ENCODE measurements around the gene GIT1.
A peak's percentile ranks its signal among the peaks of the same experiment; 100 is the strongest.

GIT1 gene

DNA sequence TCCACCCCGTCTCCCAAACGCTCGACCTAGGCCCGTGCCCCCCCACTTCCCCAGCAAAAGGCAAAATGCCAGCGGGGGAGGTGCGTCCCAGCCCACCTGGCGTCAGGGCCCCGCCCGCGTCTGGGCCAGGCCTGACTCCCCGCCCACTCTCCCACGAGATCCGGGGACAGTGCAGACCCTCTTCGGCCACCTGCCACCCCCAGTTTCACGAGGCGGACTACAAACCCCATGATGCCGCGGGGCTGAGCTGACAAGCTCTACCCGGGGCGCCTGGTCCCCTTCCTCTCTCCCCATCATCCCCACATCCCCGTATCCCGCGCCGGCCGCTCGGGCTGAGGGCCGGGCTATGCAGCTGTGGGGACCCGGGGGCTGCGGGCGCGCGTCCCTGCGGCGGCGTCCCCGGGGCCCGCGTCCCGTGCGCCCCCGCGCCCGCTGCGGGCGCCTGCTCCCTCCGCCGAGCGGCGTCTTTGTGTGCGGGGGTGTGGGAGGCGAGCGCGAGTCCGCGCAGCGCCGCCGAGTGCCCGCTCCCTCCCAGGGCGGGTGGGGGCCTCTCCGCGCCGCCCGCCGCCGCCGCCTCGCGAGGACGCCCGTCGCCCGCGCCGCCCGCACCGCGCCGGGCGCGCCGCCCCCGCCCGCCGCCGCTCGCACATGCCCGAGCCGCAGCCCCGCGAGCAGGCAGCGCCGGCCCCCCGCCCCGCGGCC lies 3.6 kb upstream of the GIT1 start, which contains the start of gene ANKRD13B:
ANKRD13B (plus strand) TSS at position 283 of the 702 bp plus-strand sequence. CDS start 490 bp downstream, outside the sequence.
- DNase-seq, result no peak

DNA sequence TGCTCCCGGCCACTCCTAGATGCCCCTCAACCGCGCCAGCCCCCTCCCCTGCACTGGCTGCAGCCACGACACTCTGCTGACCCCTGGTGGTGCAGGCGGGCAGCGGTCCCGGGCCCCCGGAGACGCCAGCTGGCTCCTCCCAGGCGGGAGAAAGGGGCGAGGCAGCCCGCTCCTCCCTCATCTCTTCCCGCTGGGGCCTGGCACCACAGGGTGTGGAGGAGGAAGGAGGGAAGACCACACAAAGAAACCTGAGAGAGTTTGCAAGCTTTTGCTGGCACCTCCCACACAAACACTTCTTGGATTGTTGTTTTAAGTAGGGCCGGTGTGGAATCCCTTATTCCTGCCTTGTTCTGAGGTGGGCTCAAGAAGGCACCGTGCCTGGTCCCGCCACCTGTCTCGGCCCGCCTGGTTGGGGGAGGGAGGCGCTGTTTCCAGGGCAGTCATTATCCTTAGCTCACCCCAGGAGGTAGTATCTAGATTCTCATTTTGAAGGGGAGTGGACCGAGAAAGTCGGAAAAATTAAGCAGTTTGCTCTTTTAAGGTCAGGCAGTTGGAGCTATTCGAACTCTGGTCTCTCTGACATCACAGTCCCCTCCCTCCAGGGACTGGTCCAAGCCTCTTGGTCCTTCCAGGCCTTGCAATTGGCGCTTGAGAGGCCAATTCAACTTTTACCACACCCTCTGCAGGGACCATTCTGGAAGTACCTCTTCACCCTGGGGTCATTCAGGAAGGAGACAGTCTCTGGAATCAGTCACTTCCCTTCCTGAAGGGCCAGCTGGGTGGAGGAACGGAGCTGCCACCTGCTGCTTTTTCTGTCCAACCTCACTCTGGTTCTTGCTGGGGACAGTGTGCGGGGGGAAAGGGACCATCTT lies 2.5 kb upstream of the GIT1 start:
- peak; percentile 80 for DNase-seq

DNA sequence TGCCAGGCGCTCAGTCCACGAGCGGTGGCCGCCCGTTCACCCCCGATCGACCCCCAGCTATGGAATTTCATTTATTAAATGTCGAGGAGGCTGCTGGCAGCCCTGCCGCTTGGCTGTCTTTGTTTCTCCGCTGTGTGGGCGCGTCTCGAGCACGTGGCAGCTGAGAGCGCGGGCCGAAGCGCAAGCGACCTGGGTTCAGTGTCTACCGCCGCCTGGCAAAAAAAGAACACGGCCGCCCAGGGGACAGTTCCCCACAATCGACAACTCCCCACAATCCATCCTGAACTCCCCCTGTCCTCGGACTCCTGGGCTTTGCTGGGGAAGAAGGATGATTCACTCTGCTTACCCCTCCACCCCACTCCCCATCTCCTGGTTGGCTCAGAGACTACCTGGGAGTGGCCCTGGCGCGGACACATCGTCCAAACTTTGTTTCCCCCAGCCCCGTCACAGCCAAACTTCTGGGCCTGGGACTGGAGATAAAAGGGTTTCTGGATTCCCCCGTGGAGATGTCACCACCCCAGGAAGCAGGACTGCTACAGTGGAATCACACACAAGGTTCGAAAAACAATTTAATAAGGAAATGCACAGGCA lies 1.8 kb upstream of the GIT1 start:
- DNase-seq, result peak; percentile 81

DNA sequence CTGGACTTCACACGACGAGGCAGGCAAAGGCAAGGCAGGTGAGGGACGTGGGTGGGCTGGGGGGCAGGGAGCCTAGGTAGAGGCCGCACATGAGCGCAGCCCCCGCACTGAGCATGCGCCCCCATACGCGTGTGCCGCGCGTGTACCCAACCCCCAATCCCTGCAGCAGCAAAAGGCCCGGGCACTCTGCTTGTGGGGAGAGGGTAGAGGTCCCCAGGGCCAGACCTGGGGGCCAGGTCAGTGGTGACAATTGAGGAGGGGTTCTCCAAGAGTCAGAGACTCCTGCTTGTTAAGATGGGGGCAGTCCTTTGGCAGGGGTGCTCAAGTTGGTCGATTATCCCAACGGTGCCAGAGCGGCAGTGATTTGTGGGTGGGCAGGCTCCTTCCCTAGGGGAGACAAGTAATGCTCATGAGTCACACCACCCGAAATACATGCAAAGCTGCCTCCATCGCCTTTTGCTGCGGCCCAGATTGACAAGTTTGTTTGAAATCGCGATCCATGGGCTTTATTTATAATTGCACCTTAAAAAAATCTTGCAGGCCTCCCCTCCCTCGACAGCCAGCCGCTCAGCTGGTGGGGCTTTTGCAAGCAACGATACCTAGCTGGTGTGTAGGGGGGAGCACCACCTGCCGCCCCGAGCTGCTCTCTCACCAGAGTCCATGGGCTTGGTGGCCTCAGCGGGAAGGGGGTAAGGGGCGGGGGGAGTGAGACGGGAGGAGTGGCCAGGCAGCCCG lies 1.1 kb upstream of the GIT1 start:
- DNase-seq, result peak; percentile 72

DNA sequence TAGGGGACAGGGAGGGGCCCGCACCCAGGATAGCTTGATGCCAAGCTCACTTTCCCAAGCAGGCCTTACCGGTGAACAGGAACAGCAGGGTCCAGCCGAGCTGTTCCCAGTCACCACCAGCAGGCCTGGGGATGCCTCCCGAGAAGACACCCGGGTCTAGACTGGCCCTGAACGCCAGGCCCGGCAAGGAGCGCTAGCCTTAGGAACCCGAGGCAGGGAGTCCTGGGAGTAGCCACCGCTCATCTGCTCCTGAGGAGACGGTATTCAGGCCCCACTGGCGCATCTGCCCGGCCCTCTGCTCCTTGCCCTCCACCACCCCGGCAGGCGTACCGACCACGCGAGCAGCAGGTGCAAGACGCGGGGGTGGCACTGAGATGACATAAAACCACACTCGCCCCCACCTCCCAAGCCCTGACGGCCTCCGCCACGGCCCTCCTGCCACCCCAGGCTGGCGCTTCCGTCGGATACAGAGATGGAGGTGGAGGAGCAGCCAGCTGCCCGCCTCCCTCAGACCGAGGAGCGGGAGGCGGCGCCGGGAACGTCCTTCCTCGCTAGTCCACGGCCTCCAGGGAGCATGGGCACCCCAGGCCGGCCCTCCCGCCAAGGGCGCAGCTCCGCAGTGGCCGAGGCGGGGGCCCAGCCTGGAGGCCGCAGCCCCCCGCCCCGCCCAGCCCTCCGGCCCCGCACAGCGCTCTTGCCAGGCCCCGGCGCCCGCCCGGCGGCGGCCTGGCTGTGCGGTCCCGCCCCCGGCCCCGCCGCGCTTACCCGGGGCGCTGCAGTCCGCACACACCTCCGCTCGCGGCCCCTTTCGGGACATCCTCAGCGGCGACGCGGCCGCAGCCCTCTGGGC lies 661 bp downstream of the GIT1 start:
- DNase-seq, result no peak

DNA sequence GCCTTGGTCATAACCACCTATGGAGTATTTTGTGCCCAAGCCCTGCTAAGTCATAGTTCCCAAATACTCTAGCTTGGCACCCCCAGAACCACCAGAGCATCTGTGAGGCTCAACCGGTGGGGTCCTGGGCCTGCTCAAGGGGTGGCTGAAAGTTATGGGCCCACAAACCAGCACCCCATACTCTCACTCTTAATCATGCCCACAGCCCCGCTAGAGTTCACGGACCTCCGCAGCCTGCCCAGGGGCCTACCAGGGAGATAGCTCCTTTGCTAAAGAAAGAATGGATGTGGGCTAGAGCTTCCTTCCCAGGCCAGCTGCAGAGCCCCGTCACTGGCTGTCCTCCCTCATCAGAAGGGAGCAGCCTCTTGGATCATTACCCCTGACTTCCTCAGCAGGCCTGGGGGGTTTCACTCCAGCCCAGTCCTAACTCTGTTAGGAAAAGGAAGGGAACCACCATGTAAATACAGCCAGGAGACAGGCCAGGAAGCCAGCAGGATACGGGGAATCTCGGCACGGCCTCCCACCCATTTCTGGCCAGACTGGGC lies 1.4 kb downstream of the GIT1 start:
- DNase-seq, result no peak

DNA sequence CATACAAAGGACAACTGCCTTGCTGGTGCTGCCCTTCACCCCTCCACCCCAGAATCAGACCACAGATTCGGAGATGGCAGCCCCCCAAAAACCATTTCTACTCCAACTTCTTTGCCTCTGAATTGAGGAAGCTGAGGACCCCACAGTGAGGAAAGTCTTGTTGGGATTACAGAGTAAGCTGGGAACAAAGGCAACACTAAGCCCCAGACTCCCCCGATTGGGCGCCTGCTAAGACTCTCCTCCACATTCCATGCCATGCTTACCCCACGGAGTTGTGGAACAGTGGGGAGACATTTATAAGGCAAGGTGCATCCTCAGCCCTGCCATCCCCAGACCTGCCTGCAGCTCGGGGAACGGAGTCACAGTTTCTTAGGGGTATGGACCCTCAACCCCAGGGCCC lies 1.9 kb downstream of the GIT1 start:
- DNase-seq, result no peak

DNA sequence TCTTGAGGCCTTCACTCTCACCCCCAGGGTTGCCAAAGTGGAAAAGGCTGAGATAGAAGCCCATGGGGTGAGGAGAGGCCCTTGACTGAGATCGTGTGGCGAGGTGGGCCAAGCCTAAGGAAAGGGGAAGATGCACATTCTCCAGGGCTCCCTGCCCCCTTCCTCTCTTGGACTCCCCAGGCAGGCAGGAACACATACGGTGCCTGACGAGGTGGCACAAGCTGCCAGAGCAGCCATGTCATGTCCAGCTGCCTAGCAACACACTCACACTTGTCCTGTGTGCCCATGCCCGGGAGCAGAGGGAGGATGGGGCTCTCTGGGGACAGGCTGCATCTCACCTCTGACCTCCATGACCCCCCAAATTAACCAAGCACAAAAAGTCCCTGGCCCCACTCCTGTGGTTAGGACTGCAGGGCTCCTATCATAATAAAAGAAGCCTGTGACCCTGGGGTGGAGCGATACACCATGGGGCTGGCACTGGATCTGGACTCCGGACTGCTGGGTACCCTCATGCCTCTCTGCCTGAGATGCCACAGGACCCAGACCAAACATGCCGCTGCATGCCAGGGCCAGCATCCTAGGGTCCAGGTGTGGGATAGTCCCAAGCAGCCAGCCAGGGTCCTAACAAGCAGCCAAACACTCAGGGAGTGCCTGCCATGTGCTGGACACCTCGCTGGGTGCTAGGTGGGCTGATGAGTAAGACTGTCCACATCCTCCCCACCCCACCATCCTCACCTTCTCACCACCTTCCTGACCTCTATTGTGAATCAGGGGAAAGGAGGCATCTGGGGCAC lies 2.6 kb downstream of the GIT1 start:
- no peak for DNase-seq

DNA sequence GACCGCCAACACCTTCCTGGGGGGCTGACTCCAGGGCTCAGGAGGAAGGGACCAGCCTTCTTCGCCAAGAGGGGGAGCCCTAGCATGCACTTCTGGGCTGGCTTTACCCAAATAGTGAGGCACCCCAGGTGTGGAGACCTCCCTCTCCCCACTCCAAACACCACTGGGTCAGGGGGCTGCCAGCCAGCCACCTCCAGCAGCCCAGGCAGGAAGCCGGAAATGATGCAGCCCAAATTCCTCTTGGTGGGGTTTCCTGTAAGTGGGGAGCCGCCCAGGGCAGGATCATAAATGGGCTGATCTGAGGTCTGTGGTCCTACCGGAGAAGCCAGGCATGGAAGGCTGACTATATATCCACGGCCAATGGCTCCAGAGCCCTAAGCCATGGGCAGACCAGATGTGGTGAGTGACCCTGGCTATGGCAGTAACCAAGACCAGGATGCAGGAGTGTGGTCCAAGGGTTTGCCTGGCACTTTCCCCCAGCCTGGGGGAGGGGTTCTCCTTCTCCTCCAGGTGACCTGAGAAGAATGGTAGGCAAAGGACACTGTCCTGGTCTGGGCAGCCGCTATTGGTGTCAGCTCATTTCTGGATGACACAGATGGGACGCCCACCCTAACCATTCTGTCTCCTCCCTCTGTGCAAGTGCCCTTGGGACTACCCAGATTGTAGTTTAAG lies 4.2 kb downstream of the GIT1 start:
- DNase-seq, result peak; percentile 24

DNA sequence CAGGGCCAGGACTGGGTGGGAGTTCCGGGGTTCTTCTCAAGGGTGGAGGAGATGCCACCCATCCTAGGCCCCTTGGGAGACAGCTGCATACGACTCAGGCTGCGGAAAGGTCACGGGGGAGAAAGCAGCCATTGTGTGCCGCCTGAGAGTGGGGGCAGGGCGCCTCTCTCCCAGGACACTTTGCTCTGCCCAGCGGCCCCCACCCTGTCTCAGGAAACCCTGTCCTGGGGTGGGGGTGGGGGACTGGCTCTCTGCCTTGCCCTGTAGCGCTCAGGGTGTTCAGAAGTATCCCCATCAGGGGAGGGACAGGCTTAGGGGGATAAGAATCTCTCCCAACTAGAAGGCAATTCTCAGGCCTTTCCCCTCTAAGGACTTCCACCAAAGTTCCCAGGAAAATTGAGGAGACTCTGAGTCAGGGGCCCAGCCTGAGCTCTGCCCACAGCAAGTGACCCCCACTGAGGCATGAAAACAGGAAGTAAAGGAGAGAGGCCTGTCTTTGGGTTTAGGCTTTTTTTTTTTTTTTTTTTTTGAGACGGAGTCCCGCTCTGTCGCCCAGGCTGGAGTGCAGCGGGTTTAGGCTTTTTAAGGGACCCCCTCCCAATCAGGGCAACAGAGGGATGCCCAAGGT lies 4.9 kb downstream of the GIT1 start:
- DNase-seq, result no peak

DNA sequence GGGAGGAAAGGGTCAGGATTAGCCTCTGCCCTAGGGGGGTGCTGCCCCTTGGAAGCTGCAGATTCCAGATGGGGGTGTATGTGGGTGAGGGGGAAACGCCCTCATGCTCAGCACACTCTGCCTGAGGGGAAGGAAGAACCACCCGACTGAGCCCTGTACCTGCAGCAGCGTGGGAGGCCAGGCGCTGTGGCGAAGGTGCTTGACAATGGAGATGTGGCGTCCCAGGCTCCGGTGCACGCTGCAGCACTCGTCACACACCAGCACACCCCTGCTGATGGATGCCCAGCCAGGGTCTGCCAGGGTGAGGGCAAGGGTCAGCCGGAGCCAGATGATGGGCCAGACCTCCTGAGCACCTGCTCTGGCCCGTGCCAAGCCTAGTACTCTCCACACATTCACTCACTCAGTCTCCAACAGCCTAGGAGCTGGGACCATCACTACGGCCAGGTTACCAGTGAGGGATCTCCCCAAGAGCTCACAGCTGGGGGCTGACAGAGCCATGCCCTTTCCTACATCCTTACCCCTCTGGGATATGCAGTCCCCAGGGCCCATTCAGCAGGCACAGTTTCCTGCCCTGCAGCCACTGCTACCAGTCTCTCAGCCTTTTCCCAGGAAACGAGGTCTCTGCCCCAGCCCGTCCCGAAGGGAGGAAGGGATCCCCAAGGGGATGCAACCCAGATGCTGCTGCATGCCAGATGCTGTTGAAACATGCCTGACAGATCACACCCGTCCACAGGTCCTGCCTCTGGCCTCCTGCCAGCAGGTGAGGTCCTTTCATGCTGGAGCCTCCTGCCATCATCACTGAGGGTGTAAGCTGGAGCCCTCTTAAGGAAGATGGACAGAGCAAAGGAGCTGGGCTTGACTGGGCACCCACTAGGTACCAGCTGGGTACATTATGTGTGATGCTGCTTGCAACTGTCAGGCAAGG lies 5.9 kb downstream of the GIT1 start:
- no peak for DNase-seq

DNA sequence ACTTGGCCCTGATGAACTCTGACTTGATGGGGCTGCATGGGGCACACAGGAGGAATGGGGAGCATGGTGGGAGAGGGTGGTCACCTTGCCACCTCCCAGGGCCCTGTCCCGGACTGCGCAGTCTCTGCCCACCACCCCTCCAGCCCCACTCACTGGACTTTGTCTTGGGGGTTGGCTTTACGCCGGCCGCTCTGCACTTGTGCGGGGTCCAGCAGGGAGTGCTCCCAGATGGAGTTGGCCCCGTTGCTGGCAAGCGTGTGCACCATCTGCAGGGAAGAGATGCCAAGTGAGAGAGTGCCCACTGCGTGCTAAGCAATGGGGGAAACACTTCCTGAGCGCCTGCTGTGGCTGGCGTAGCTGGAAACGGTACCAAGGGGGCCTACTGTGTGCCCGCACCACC lies 6.7 kb downstream of the GIT1 start:
- no peak for DNase-seq

DNA sequence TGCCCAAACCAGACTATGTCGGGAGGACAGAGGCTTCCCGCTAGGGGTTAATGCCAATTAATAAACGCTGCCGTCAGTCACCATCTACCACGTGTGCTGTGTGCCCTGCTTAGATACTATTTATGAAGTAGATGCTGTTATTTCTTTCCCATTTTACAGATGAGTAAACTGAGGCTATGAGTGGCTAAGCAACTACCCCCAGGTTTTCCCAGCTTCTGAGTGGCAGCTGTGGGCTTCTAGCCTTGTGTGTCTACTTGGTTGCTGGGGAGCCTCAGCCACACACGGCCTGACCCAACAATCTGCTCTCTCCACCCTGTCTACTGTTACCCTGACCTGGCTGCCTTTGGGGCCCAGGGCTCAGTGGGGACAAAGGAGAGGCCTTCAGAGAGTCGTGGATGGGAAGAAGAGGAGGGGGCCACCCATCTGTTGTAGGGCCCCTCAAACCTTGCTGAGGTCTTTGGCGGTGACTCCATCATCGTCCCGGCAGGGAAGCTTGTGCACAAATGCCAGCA lies 7.1 kb downstream of the GIT1 start:
- no peak for DNase-seq

DNA sequence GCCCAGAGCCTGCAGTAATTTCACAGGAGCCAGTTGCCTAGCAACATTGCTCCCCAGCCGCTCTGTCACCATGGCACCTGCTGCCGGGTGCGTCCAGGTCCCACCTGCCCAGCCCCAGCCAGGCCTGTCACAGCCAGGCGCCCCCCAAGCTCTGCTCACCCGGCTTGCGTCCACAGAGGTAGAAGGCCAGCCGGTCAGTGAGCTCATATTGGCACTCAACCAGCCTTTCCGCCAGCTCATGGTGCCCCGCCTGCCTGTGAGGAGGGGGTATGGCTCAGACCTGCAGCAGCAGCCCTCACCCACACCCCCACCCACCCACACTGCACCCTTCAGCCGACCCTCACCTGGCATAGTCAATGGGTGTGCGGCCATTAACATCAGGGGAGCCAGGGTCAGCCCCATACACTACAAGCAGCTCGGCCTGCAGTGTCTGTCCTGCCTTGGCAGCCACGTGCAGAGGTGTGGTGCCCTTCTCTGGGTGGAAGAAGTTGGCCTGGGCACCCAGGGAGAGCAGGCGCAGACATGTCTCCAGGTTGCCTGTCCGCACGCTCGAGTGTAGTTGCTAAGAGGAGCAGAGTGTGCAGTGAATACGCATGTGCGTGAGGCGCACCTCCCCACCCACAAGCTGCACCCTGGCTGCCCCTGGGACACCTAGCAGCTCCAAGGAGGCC lies 7.7 kb downstream of the GIT1 start:
- no peak for DNase-seq

DNA sequence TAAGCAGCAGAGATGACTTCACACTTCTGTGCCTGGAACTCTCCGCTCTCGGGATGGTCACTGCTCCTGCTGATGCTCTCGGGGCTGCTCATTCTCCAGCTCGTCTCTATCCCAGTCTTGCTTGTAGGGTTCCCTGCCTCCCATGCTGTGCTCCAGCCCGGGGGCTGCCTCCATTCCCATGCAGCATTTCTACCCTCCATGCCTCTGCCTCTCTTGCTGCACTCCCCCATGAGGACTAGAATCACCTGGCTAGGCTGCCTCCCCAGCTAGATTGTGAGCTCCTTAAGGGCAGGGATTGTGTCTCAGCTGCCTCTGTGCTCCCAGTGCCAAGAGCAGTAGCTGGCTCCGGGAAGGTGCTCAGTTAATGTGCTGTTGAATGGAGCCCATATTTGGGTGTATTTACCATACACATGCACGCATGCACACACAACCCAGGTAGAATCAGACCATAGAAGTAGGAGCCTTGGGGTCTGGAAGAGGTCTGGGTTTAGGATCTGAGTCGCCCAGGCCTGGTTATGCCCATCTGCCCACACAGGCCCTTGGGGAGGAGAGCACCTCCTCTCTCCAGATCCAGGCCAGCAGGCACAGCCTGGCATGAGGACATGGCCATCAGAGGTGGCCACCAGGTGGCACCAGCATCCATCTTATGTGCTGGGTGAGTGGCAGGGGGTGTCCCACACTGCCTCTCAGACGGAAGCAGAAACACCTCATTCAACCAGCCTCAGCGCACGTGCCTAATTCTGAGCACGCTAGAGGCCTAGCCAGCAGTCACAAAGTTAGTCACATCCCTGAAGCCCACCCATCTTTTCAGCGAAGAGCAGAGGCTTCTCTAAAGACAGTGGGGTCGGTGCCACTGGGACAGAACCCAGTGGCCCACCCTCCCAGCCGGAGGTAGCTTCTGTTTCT lies 9.3 kb downstream of the GIT1 start:
- peak; percentile 74 for DNase-seq

DNA sequence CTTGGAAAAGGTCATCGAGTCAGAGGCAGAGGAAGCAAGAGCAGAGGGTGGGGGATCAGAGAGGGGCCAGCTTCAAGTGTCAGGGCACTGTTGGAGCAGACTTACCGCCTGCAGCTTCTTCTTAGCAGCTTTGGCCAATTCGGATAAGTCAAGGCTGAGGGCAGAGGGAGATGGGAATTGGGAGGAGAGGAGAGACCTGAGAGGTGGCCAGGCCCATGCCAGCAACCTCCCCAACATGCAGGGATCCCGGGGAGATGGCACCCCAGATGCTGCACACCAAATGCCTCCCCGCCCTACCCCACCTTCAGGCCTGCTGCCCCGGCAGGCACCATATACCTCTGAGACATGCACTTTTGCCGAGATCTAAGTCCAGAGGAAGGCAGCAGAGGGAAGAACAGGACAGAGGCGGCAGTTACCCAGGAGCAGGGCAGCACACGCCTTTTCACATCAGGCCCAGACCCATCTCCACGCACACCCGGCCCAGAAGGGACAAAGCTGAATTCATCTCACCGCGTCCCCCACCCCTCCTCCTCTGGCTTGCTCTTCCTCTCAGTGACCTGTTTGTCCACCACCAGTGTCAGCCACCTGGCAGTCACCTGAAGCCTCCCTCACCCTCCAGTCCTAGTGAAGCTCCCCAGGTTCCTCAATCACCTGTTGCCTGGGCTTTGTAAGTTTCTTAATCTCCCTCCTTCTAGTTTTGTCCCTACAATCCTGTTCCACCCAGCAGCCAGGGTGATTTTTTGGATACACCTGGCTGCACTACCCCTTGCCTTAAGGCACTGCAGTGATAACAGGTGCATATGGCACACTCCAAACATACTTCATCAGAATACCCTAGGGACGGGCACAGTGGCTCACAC lies 10.6 kb downstream of the GIT1 start:
- DNase-seq, result no peak
